ENCODE data around the gene SLC38A3.

DNA sequence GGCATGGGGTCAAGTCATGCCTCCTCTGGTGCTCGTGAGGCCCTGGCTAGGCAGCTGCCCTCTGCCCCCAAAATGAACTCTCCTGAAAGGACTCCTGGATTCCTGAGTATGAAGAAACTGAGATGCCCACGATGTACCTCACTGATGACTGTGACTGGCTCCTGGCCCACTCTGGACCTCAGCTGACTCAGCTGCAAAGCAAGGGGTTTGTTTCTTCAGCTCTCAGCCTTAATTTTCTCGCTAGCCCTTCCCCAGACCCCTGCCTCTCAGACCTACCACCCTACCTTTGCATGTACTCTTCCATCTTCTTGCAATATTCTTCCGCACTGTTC is 25.7 kb downstream of the SLC38A3 start:
- TF ChIP-seq, protein P1, sequence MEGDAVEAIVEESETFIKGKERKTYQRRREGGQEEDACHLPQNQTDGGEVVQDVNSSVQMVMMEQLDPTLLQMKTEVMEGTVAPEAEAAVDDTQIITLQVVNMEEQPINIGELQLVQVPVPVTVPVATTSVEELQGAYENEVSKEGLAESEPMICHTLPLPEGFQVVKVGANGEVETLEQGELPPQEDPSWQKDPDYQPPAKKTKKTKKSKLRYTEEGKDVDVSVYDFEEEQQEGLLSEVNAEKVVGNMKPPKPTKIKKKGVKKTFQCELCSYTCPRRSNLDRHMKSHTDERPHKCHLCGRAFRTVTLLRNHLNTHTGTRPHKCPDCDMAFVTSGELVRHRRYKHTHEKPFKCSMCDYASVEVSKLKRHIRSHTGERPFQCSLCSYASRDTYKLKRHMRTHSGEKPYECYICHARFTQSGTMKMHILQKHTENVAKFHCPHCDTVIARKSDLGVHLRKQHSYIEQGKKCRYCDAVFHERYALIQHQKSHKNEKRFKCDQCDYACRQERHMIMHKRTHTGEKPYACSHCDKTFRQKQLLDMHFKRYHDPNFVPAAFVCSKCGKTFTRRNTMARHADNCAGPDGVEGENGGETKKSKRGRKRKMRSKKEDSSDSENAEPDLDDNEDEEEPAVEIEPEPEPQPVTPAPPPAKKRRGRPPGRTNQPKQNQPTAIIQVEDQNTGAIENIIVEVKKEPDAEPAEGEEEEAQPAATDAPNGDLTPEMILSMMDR (IDR thresholded peaks at IDR 0.05; ENCODE audit: poor library complexity): no peak
- no peak for TF ChIP-seq EZH2 (IDR thresholded peaks at IDR 0.05; ENCODE audit: borderline replicate concordance)

Measured in hepatocyte (in vitro differentiated cells).